Heart left ventricle (tissue), 16 donors: ENCODE results near the gene SYT9. TPM values are rescaled to one million over a fixed set of nuclear protein-coding genes. Genes with fewer than 3 reads are reported as not detected.

ENCODE experiments used
- ATAC-seq, 4 donors: fragments of 200-7000 bp; cut with Tn5 transposase; one replicate each; pipeline ENCODE4 v1.9.1; 2020 to 2022; ENCODE audit warnings: moderate library complexity in 4 of 4, mild to moderate bottlenecking in 3 of 4, moderate number of reproducible peaks in 1 of 4
- DNase-seq, 5 donors: peaks; one replicate each; pipeline ENCODE4 v3.0.0-alpha.2; 2020
- H3K27ac ChIP-seq, 12 donors: fragments of 200-600 bp; sonication (generic) in 4 of 12; one replicate each; pipeline versions ENCODE4 v1.5.0 to v1.8.0; 2016 to 2022; ENCODE audit warnings: mild to moderate bottlenecking in 2 of 12
- H3K27me3 ChIP-seq, 9 donors: fragments of 200-600 bp; sonication (generic) in 2 of 9; one replicate each; pipeline versions ENCODE4 v1.5.1 to v1.8.0; 2016 to 2022; ENCODE audit warnings: mild to moderate bottlenecking in 3 of 9
- H3K36me3 ChIP-seq, 9 donors: fragments of 200-600 bp; sonication (generic) in 2 of 9; one replicate each; pipeline versions ENCODE4 v1.5.0 to v1.8.0; 2018 to 2022; ENCODE audit warnings: mild to moderate bottlenecking in 2 of 9
- H3K4me1 ChIP-seq, 12 donors: fragments of 200-600 bp; sonication (generic) in 4 of 12; one replicate each; pipeline versions ENCODE4 v1.5.0 to v1.8.0; 2016 to 2022; ENCODE audit warnings: mild to moderate bottlenecking in 3 of 12
- H3K4me3 ChIP-seq, 12 donors: fragments of 200-600 bp; sonication (generic) in 4 of 12; one replicate each; pipeline versions ENCODE4 v1.5.0 to v1.8.0; 2017 to 2022; ENCODE audit warnings: mild to moderate bottlenecking in 9 of 12, moderate library complexity in 4 of 12
- H3K9me3 ChIP-seq, 12 donors: fragments of 200-600 bp; sonication (generic) in 4 of 12; one replicate each; pipeline versions ENCODE4 v1.5.0 to v1.8.0; 2016 to 2022; ENCODE audit warnings: mild to moderate bottlenecking in 1 of 12
- POLR2A ChIP-seq, 2 donors: fragments of 450-650 bp; IDR thresholded peaks; one replicate each; pipeline ENCODE4 v1.6.1; 2017; ENCODE audit warnings: antibody characterized with exemption in 2 of 2, mild to moderate bottlenecking in 2 of 2, moderate library complexity in 2 of 2
- WGBS, 4 donors: extraction: QIAGEN DNeasy Blood & Tissue Kit in 2 of 4; methylation state at CpG; one replicate each; pipeline versions ENCODE4 v1.1.5 to v1.1.7; 2013 to 2018; 5-methylcytosine and 5-hydroxymethylcytosine counted together
- intact Hi-C, 10 donors: fragments of 100-400 bp; cut with DNase I; formaldehyde crosslinking; loops; one replicate each; pipeline versions ENCODE4 v1.11.1 to v1.14.2; 2022
- polyA plus RNA-seq, 2 donors: library from polyadenylated mRNA; stranded (reverse); fragments of 200-250 nt; gene quantifications; one replicate each; pipeline ENCODE4 v1.2.3, GENCODE V29; 2013
- total RNA-seq, 9 donors: library from RNA; depleted of rRNA in 2 of 9; stranded (reverse); fragments of >200 nt in 2 of 9; fragmentation: NEBNext Ultra II Directional in 3 of 9; extraction: Animal tissue kit (Norgen Biotek cat#: 25700) in 3 of 9; gene quantifications; one replicate each; pipeline versions ENCODE4 v1.1.0 to v1.2.4, GENCODE V29; 2016 to 2023
- TF ChIP-seq, protein P1 (sequence below), 12 donors: fragments of 200-600 bp; sonication (generic) in 4 of 12; IDR thresholded peaks; one replicate each; pipeline versions ENCODE4 v1.5.0 to v1.8.0; 2018 to 2022; ENCODE audit warnings: antibody characterized with exemption in 12 of 12, mild to moderate bottlenecking in 5 of 12
- donor health status: ischemic (EF 13 %, LVEDD 7.1; RV severe dilation, severe dysfunction).
- donor health status: healthy with polysubstance abuse.
- donor health status: DM: no; HTN: yes; CAD: no.
- donor health status: DM: no; HTN: no; CAD: no.
- donor health status: ischemic (EF 25% LVEDD 6.9; RV normal size, moderate dysfunction).
- donor health status: ischemic (EF 25% LVEDD 5.7; RV mildly dilated, moderate dysfunction).
- donor health status: healthy.
- donor health status: DM: yes; HTN: yes; CAD: no.
- donor health status: ischemic (EF 35%, LVEDD 5.7; RV mildly dilated, moderate dysfunction).
- donor health status: nonischemic (EF 11% LVEDD 7.7; RV severe dilation, severe dysfunction).
- donor health status: DM: yes; HTN: yes; CAD: no.
- donor health status: PGD.
- donor health status: ischemic (EF 29% LVEDD 5.4; RV normal size, mild dysfunction).
- donor health status: nonischemic (EF 23%, LVEDD 6.1; RV moderate dilation, normal function).

SYT9 gene
- total and polyA plus RNA-seq, 11 donors: 0.04 to 1.4 (median 0.27) TPM; not detected in 2

DNA sequence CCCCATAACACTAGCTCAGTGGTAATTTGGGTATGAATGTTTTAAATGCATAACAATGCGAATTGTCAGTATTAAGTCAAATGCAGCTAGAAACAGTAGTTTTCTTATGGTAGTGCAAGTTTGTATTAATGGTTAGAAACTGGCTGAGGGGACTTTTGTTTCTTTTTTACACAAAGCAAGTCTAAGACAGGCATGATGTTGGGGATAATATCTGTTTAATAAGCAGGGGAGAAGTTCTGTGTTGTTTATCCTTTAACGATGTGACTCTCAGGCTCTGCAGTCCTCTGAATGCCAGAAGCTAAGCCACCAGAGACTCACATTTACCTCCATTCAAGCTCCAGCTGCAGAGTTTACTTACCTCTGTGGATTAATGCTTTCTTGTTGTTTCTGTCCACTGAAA, 67.8 kb downstream of the SYT9 start:
- DNase-seq (no peak), ATAC-seq (no peak)
- Histone ChIP-seq H3K27me3 (no peaks in the 10 kb centered on the region), H3K36me3 (no peaks in the 10 kb centered on the region), H3K4me1 (no peaks in the 10 kb centered on the region), H3K27ac (no peak overlapping the region), H3K4me3 (no peak overlapping the region), H3K9me3 (peaks cover 0 to 5% (median 0%) of the 10 kb centered on the region in 12 donors)
- TF ChIP-seq, protein P1, sequence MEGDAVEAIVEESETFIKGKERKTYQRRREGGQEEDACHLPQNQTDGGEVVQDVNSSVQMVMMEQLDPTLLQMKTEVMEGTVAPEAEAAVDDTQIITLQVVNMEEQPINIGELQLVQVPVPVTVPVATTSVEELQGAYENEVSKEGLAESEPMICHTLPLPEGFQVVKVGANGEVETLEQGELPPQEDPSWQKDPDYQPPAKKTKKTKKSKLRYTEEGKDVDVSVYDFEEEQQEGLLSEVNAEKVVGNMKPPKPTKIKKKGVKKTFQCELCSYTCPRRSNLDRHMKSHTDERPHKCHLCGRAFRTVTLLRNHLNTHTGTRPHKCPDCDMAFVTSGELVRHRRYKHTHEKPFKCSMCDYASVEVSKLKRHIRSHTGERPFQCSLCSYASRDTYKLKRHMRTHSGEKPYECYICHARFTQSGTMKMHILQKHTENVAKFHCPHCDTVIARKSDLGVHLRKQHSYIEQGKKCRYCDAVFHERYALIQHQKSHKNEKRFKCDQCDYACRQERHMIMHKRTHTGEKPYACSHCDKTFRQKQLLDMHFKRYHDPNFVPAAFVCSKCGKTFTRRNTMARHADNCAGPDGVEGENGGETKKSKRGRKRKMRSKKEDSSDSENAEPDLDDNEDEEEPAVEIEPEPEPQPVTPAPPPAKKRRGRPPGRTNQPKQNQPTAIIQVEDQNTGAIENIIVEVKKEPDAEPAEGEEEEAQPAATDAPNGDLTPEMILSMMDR (IDR thresholded peaks at IDR 0.05): no peak
- no peak for TF ChIP-seq POLR2A (IDR thresholded peaks at IDR 0.05)
- intact Hi-C loops: no loop called here
- 60 to 73% (median 71%) methylated on average over 2 of the region's 2 CpGs for WGBS, 4 donors

DNA sequence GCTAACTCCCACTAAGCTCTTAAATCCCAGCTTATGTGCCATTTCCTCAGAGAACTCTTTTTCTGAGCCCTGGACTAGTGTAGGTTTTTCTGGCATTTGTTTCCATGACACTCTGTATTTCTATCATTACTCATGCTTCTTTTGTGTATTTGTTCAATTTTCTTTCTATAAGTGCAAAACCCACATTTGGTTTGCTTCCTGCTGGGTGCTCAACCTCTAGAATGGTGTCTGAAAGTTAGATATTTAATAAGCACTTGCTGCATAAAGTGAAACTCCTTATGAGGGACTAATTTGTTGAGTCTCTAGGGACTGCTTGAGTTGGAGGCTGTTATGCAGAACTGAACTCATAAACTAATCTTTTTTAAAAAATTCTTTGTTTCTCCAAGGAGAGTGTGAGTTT, 68.6 kb downstream of the SYT9 start:
- Histone ChIP-seq H3K36me3 (no peaks in the 10 kb centered on the region), H3K9me3 (peaks cover 0 to 5% (median 0%) of the 10 kb centered on the region in 12 donors), H3K27ac (no peak overlapping the region), H3K4me1 (no peaks in the 10 kb centered on the region), H3K27me3 (no peaks in the 10 kb centered on the region), H3K4me3 (no peak overlapping the region)
- TF ChIP-seq, protein P1 (IDR thresholded peaks at IDR 0.05): no peak
- TF ChIP-seq POLR2A (IDR thresholded peaks at IDR 0.05): no peak
- ATAC-seq (no peak), DNase-seq (no peak)
- intact Hi-C loops: no loop called here

DNA sequence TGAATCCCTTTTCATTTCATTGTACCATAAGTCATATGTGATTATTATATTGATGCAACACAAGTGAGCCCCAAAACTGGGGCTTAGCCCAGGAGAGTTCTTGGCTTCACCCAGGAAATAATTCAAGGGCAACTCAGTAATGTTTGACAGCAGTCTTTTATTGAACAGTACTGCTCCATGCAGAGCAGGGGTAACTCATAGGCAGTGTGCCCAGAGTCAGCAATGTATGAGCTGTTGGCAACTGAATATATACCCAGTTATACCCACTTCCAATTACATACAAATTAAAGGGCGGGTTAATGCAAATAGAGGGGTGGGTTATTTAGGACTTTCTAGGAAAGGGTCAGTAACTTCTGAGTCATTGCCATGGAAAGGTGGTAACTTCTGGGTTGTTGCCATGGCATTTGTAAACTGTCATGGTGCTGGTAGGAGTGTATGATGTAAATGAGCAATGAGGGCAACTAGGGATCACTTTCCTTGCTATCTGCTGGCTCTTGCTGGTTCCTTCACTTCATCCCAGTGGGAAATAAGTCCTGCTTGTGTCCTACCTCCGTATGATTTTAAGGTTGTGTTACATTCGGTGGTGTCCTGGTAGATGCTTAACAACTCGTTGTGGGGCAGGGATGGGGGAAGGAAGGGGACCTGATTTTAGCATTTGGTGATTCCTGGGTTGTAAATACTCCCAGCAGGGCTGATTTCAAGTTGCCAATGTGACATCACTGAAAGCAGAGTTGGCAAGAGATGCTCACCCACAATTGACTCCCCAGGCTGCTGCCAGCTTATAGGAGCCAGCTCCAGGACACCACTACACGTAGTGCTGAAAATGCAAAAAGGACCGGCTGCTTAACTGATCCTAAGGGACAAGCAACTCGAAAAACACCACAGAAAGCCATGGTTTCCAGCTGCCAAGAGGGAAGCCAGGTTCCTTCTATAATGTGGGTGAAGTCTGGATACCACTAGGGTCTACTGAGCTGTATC, 70.1 kb downstream of the SYT9 start:
- no peak for DNase-seq
- no peaks in the 10 kb centered on the region for H3K4me1 ChIP-seq
- no peak overlapping the region for H3K27ac ChIP-seq
- no peaks in the 10 kb centered on the region for H3K27me3 ChIP-seq
- WGBS, 4 donors: 42 to 67% (median 52%) methylated on average over 7 of the region's 7 CpGs
- ATAC-seq: peak in 1 of 4 donors; percentile 79
- TF ChIP-seq, protein P1 (IDR thresholded peaks at IDR 0.05): no peak
- no peak for TF ChIP-seq POLR2A (IDR thresholded peaks at IDR 0.05)
- H3K4me3 ChIP-seq: no peak overlapping the region
- no peaks in the 10 kb centered on the region for H3K36me3 ChIP-seq
- no peaks in the 10 kb centered on the region for H3K9me3 ChIP-seq
- intact Hi-C loops: no loop called here

DNA sequence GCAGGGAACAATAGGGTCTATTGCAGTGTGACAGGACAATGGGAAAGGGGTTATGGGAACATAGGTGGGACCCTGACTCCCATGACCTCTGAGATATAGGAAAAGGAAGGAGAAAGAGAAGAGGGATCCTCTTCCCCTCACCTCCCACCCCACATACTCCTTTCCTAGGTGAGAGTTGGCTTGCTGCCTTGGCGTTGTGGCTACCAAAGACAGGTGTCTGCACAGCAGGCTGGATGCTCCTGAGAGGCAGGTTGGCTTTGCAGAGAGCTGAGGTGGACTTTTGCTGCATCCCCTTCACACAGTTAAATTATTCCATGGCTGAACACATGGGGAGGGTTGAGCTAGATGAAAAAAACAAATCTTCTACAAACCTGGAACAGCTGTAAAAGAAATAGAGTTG, 80.7 kb downstream of the SYT9 start:
- Histone ChIP-seq H3K9me3 (peaks cover 0 to 9% (median 0%) of the 10 kb centered on the region in 12 donors), H3K4me3 (no peak overlapping the region), H3K27ac (no peak overlapping the region), H3K36me3 (no peaks in the 10 kb centered on the region), H3K4me1 (no peaks in the 10 kb centered on the region), H3K27me3 (no peaks in the 10 kb centered on the region)
- WGBS, 4 donors: 74 to 100% (median 82%) methylated on average over 1 of the region's 1 CpG
- DNase-seq (no peak), ATAC-seq (no peak)
- no peak for TF ChIP-seq POLR2A (IDR thresholded peaks at IDR 0.05)
- TF ChIP-seq, protein P1 (IDR thresholded peaks at IDR 0.05): no peak
- intact Hi-C loops: no loop called here
